Measurements from ENCODE around the gene RIC3.
A peak's percentile ranks its signal among the peaks of the same experiment; 100 is the strongest.

Gene RIC3

DNA sequence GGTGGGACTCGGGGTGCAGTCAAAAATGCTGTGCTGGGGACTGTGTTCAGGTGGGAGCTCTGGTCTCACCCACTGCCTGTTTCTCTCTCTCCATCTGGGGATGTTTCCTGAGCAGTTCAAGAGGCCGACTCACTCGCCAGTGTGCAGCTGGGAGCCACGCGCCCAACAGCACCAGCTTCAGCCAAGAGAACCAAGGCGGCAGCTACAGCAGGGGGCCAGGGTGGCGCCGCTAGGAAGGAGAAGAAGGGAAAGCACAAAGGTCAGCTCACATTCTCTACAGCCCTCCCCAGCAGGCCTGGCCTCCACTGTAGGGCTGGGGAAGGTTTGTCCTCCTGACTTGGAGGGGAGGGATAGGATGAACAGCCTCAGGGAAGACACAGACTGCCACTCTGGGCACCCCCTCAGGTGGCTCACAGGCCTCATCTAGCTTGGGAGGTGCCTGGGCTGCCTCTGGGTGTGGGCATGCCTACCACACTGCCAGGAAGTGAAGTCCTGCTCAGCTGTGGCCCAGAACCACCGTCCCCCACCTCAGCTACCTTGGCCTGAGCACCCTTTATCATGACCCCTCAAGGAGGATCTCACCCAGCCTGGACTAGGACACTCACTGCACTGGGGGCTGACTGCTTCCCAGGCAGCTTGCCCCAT lies 74.8 kb downstream of the RIC3 start:
- TF ChIP-seq, protein P1, sequence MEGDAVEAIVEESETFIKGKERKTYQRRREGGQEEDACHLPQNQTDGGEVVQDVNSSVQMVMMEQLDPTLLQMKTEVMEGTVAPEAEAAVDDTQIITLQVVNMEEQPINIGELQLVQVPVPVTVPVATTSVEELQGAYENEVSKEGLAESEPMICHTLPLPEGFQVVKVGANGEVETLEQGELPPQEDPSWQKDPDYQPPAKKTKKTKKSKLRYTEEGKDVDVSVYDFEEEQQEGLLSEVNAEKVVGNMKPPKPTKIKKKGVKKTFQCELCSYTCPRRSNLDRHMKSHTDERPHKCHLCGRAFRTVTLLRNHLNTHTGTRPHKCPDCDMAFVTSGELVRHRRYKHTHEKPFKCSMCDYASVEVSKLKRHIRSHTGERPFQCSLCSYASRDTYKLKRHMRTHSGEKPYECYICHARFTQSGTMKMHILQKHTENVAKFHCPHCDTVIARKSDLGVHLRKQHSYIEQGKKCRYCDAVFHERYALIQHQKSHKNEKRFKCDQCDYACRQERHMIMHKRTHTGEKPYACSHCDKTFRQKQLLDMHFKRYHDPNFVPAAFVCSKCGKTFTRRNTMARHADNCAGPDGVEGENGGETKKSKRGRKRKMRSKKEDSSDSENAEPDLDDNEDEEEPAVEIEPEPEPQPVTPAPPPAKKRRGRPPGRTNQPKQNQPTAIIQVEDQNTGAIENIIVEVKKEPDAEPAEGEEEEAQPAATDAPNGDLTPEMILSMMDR (IDR thresholded peaks at IDR 0.05; ENCODE audit: low read depth, low read length, missing control alignments), result no peak
- Histone ChIP-seq H3K4me3 (ENCODE audit: low read depth, low read length) (no peak overlapping the region), H3K27ac (no peak overlapping the region), H3K27me3 (replicated peaks) (no peaks in the 10 kb centered on the region), H3K36me3 (replicated peaks) (no peaks in the 10 kb centered on the region)
- DNase-seq, result no peak
- in situ Hi-C loops (cut with HindIII; ENCODE audit: low pct_ligation_motif_present, low sequenced_read_pairs), result no loop called here

DNA sequence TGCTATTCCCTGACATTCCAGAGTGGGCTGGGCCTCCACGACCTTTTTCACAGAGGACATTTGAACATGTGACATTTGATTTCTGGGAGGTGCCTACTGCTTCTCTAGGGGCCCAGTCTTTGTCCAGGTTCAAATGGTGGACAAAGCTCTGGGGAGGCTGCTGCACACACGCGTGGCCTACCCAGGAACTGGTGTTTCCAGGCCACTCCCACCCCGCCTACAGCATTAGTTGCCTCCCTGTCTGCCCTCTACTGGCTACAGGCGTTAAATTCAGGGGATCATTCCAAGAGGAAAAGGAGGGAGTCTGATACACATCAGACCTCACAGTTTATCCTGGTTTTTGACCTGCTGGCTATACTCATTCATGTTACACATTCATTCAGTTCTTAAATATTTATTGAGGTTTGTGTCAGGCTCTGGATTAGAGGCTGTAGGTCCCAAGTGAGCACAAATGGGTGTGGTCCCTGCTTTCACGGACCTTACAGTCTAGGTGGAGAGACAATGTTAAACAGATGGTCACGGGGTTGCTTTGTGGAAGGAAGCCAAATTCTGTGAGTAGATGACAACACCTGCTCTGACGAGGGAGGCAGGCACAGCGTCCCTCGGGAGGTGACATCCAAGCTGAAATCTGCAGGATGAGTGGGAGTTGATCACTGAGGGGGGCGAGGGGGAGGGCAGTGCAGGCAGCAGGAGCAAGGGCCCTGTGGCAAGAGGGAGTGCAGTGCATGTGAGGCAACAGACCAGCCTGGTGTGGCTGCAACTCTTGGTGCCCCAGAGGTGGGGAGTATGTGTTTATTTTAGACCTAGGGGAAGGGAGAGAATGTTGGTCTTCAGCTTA lies 76.0 kb downstream of the RIC3 start:
- Histone ChIP-seq H3K4me3 (ENCODE audit: low read depth, low read length) (no peak overlapping the region), H3K27ac (no peak overlapping the region), H3K27me3 (replicated peaks) (no peaks in the 10 kb centered on the region), H3K36me3 (replicated peaks) (no peaks in the 10 kb centered on the region)
- in situ Hi-C loops (cut with HindIII; ENCODE audit: low pct_ligation_motif_present, low sequenced_read_pairs), result no loop called here
- peak; percentile 72 for DNase-seq
- TF ChIP-seq, protein P1 (IDR thresholded peaks at IDR 0.05; ENCODE audit: low read depth, low read length, missing control alignments), result peak; percentile 84

DNA sequence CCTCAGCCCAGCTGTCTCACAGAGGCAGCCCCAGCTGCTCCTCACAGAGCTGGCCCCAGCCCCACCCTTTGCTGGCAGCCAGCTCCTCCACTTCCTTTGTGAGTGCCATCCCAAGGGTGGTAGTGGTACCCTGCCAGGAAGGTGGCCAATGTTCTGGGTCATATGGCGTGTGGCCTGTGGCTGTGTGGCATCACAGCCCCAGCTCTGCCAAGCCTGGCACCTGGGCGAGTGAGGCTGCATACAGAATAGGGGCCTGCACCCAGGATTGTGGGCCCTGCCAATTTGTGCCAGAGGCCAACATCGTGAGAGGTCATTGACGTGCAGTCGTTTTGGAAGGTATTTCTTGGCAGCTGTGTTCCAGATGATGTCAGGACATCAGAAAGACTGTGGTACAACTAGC lies 77.1 kb downstream of the RIC3 start:
- TF ChIP-seq, protein P1 (IDR thresholded peaks at IDR 0.05; ENCODE audit: low read depth, low read length, missing control alignments), result no peak
- in situ Hi-C loops (cut with HindIII; ENCODE audit: low pct_ligation_motif_present, low sequenced_read_pairs), result no loop called here
- no peak overlapping the region for H3K4me3 ChIP-seq (ENCODE audit: low read depth, low read length)
- H3K36me3 ChIP-seq (replicated peaks), result no peaks in the 10 kb centered on the region
- no peaks in the 10 kb centered on the region for H3K27me3 ChIP-seq (replicated peaks)
- DNase-seq, result no peak
- no peak overlapping the region for H3K27ac ChIP-seq

- in situ Hi-C loops (cut with HindIII; ENCODE audit: low pct_ligation_motif_present, low sequenced_read_pairs), result no loop called here
- H3K36me3 ChIP-seq (replicated peaks), result no peaks in the 10 kb centered on the region
- TF ChIP-seq, protein P1 (IDR thresholded peaks at IDR 0.05; ENCODE audit: low read depth, low read length, missing control alignments), result peak; percentile 82
- no peak overlapping the region for H3K4me3 ChIP-seq (ENCODE audit: low read depth, low read length)
- peak; percentile 37 for DNase-seq
- no peaks in the 10 kb centered on the region for H3K27me3 ChIP-seq (replicated peaks)
- no peak overlapping the region for H3K27ac ChIP-seq
Observed at GRCh38 chr11:8090756-8091155, 78.1 kb downstream of the RIC3 start.

DNA sequence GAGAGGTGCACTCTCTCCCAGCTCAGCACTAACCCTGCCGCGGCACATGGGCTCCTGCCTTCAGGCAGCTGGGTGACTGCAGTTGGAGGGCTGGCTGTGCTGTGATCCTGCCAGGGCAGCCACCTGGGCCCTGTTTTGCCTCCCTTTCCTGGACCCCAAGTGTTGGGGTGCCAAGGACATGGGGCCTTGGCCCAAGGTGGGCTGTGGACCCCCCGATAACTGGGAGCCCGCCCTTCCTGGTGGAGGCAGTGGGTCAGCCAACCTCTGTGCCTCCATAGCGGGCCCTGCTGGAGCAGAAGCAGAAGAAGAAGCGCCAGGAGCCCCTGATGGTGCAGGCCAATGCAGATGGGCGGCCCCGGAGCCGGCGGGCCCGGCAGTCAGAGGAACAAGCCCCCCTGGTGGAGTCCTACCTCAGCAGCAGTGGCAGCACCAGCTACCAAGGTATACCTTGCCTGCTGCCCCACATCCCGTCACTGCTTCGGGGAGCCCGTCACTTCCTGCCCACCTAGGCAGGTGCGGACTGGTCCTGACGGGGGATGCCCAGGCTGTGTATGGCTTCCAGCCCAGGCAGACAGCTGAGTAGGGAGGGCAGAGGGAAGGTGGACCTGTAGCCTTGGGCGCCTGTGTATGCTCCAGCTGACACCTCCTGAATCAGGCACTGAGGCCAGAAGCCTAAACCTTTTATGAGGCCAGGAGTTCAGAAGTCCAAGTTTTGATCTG lies 78.9 kb downstream of the RIC3 start:
- H3K4me3 ChIP-seq (ENCODE audit: low read depth, low read length), result no peak overlapping the region
- in situ Hi-C loops (cut with HindIII; ENCODE audit: low pct_ligation_motif_present, low sequenced_read_pairs), result no loop called here
- TF ChIP-seq, protein P1 (IDR thresholded peaks at IDR 0.05; ENCODE audit: low read depth, low read length, missing control alignments), result no peak
- no peaks in the 10 kb centered on the region for H3K27me3 ChIP-seq (replicated peaks)
- no peaks in the 10 kb centered on the region for H3K36me3 ChIP-seq (replicated peaks)
- no peak for DNase-seq
- no peak overlapping the region for H3K27ac ChIP-seq
